GM12874 (cell line): Measurements from ENCODE around the gene SORBS1.

ENCODE experiments used
- CTCF ChIP-seq: IDR thresholded peaks from 2 replicates; pipeline ENCODE4 v1.5.1; 2011; ENCODE audit warnings: low read depth, mild to moderate bottlenecking, control low read depth, low read length, moderate library complexity; ENCODE audit not compliant: insufficient read depth

Gene SORBS1

GRCh38 chr10:95558593-95559320 is 2.4 kb downstream of the SORBS1 start:
- no peak for TF ChIP-seq CTCF

- no peak for TF ChIP-seq CTCF
These were observed 4.0 kb downstream of the SORBS1 start for GRCh38 chr10:95556994-95557767.

- TF ChIP-seq CTCF, result no peak
These were observed 7.5 kb downstream of the SORBS1 start for GRCh38 chr10:95553674-95554073.

GRCh38 chr10:95552679-95553342 is 8.4 kb downstream of the SORBS1 start:
- TF ChIP-seq CTCF, result no peak

GRCh38 chr10:95550073-95550672 is 11.0 kb downstream of the SORBS1 start:
- no peak for TF ChIP-seq CTCF

- no peak for TF ChIP-seq CTCF
These were observed 13.3 kb downstream of the SORBS1 start for GRCh38 chr10:95547791-95548435.
